Dendritic cell treated with granulocyte-macrophage colony-stimulating factor and Interleukin-4, amounts not matched to agents 40 ng/mL and 50 ng/mL, for 4 days (primary cell): ENCODE measurements around the gene VPS16.

Experiments used
- H3K27ac Mint-ChIP-seq: one replicate; pipeline ENCODE4 v1.8.0; 2022; ENCODE audit warnings: mild to moderate bottlenecking, mixed read lengths
- H3K27me3 Mint-ChIP-seq: one replicate; pipeline ENCODE4 v1.8.0; 2022; ENCODE audit warnings: mild to moderate bottlenecking, mixed read lengths
- H3K36me3 Mint-ChIP-seq: one replicate; pipeline ENCODE4 v1.8.0; 2022; ENCODE audit warnings: low read depth, mixed read lengths
- H3K4me1 Mint-ChIP-seq: one replicate; pipeline ENCODE4 v1.8.0; 2022; ENCODE audit warnings: low read depth, mixed read lengths
- H3K4me3 Mint-ChIP-seq: one replicate; pipeline ENCODE4 v1.8.0; 2022; ENCODE audit warnings: mild to moderate bottlenecking, moderate library complexity, mixed read lengths
- H3K9me3 Mint-ChIP-seq: one replicate; pipeline ENCODE4 v1.8.0; 2022; ENCODE audit warnings: mixed read lengths
- intact Hi-C: fragments of 100-400 bp; cut with micrococcal nuclease; formaldehyde crosslinking; loops from one replicate; pipeline ENCODE4 v1.15.0; 2022

The VPS16 gene

GRCh38 chr20:2874456-2874855 is 33.9 kb downstream of the VPS16 start:
- peaks cover 12% of the 10 kb centered on the region for H3K27me3 Mint-ChIP-seq

GRCh38 chr20:2875690-2876203 is 35.2 kb downstream of the VPS16 start:
- no peak overlapping the region for H3K27ac Mint-ChIP-seq
- peaks cover 66% of the 10 kb centered on the region for H3K4me1 Mint-ChIP-seq

More at GRCh38 chr20:2874456-2874855, 33.9 kb downstream of the VPS16 start:
- H3K36me3 Mint-ChIP-seq = peaks cover 32% of the 10 kb centered on the region
- H3K4me1 Mint-ChIP-seq = peaks cover 69% of the 10 kb centered on the region
- H3K27ac Mint-ChIP-seq = peak overlapping the region; percentile 92
- intact Hi-C loops = loop anchor here (5.0 kb wide), 1 partner anchor 113 kb away; no protein-coding TSS in a partner anchor
- peak overlapping the region; percentile 89 for H3K4me3 Mint-ChIP-seq
- H3K9me3 Mint-ChIP-seq = no peaks in the 10 kb centered on the region

GRCh38 chr20:2878515-2878914 is 38.0 kb downstream of the VPS16 start:
- Mint-ChIP-seq H3K4me1 (peaks cover 43% of the 10 kb centered on the region), H3K9me3 (no peaks in the 10 kb centered on the region), H3K27me3 (no peaks in the 10 kb centered on the region), H3K4me3 (no peak overlapping the region), H3K27ac (no peak overlapping the region), H3K36me3 (peaks cover 24% of the 10 kb centered on the region)
- intact Hi-C loops = no loop called here

More at GRCh38 chr20:2875690-2876203, 35.2 kb downstream of the VPS16 start:
- Mint-ChIP-seq H3K36me3 (peaks cover 32% of the 10 kb centered on the region), H3K9me3 (no peaks in the 10 kb centered on the region), H3K27me3 (peaks cover 12% of the 10 kb centered on the region), H3K4me3 (no peak overlapping the region)
- intact Hi-C loops = no loop called here

GRCh38 chr20:2879146-2879545 is 38.6 kb downstream of the VPS16 start:
- Mint-ChIP-seq H3K27ac (no peak overlapping the region), H3K4me1 (peaks cover 49% of the 10 kb centered on the region), H3K36me3 (peaks cover 18% of the 10 kb centered on the region), H3K27me3 (no peaks in the 10 kb centered on the region), H3K9me3 (no peaks in the 10 kb centered on the region), H3K4me3 (no peak overlapping the region)
- intact Hi-C loops = no loop called here

- Mint-ChIP-seq H3K36me3 (peaks cover 11% of the 10 kb centered on the region), H3K27ac (no peak overlapping the region), H3K4me1 (peaks cover 50% of the 10 kb centered on the region), H3K27me3 (no peaks in the 10 kb centered on the region), H3K4me3 (no peak overlapping the region), H3K9me3 (no peaks in the 10 kb centered on the region)
- intact Hi-C loops = no loop called here
Measured at GRCh38 chr20:2880650-2881049, 40.1 kb downstream of the VPS16 start.

GRCh38 chr20:2883726-2884637 is 43.4 kb downstream of the VPS16 start:
- Mint-ChIP-seq H3K9me3 (no peaks in the 10 kb centered on the region), H3K27ac (peak overlapping the region; percentile 85), H3K27me3 (no peaks in the 10 kb centered on the region), H3K4me3 (no peak overlapping the region), H3K4me1 (peaks cover 51% of the 10 kb centered on the region), H3K36me3 (no peaks in the 10 kb centered on the region)
- intact Hi-C loops = no loop called here

- H3K4me1 Mint-ChIP-seq = peaks cover 55% of the 10 kb centered on the region
- intact Hi-C loops = no loop called here
- no peak overlapping the region for H3K4me3 Mint-ChIP-seq
- H3K27me3 Mint-ChIP-seq = no peaks in the 10 kb centered on the region
- peak overlapping the region; percentile 38 for H3K27ac Mint-ChIP-seq
- no peaks in the 10 kb centered on the region for H3K9me3 Mint-ChIP-seq
- peaks cover 10% of the 10 kb centered on the region for H3K36me3 Mint-ChIP-seq
Measured at GRCh38 chr20:2887715-2888114, 47.2 kb downstream of the VPS16 start.

- no peaks in the 10 kb centered on the region for H3K27me3 Mint-ChIP-seq
- intact Hi-C loops = no loop called here
- H3K4me1 Mint-ChIP-seq = peaks cover 55% of the 10 kb centered on the region
- H3K9me3 Mint-ChIP-seq = no peaks in the 10 kb centered on the region
- H3K36me3 Mint-ChIP-seq = peaks cover 10% of the 10 kb centered on the region
- H3K4me3 Mint-ChIP-seq = no peak overlapping the region
- H3K27ac Mint-ChIP-seq = no peak overlapping the region
Measured at GRCh38 chr20:2888224-2888955, 47.8 kb downstream of the VPS16 start.

GRCh38 chr20:2889209-2889608 is 48.7 kb downstream of the VPS16 start:
- Mint-ChIP-seq H3K4me1 (peaks cover 47% of the 10 kb centered on the region), H3K4me3 (no peak overlapping the region), H3K36me3 (peaks cover 11% of the 10 kb centered on the region), H3K27ac (no peak overlapping the region), H3K9me3 (no peaks in the 10 kb centered on the region), H3K27me3 (no peaks in the 10 kb centered on the region)
- intact Hi-C loops = no loop called here

- H3K36me3 Mint-ChIP-seq = peaks cover 14% of the 10 kb centered on the region
- H3K27me3 Mint-ChIP-seq = no peaks in the 10 kb centered on the region
- intact Hi-C loops = no loop called here
- no peaks in the 10 kb centered on the region for H3K9me3 Mint-ChIP-seq
- H3K4me1 Mint-ChIP-seq = peaks cover 41% of the 10 kb centered on the region
- no peak overlapping the region for H3K4me3 Mint-ChIP-seq
- H3K27ac Mint-ChIP-seq = no peak overlapping the region
Measured at GRCh38 chr20:2889797-2890196, 49.3 kb downstream of the VPS16 start.

- intact Hi-C loops = no loop called here
- Mint-ChIP-seq H3K36me3 (peaks cover 14% of the 10 kb centered on the region), H3K9me3 (no peaks in the 10 kb centered on the region), H3K27me3 (no peaks in the 10 kb centered on the region), H3K4me1 (peaks cover 32% of the 10 kb centered on the region), H3K4me3 (no peak overlapping the region), H3K27ac (no peak overlapping the region)
Measured at GRCh38 chr20:2890742-2891141, 50.2 kb downstream of the VPS16 start.

GRCh38 chr20:2891343-2891742 is 50.8 kb downstream of the VPS16 start:
- Mint-ChIP-seq H3K27me3 (no peaks in the 10 kb centered on the region), H3K4me1 (peaks cover 30% of the 10 kb centered on the region), H3K27ac (no peak overlapping the region), H3K9me3 (no peaks in the 10 kb centered on the region), H3K4me3 (no peak overlapping the region), H3K36me3 (peaks cover 14% of the 10 kb centered on the region)
- intact Hi-C loops = no loop called here

GRCh38 chr20:2892376-2892775 is 51.8 kb downstream of the VPS16 start:
- Mint-ChIP-seq H3K36me3 (peaks cover 14% of the 10 kb centered on the region), H3K4me1 (peaks cover 26% of the 10 kb centered on the region), H3K9me3 (no peaks in the 10 kb centered on the region), H3K27me3 (no peaks in the 10 kb centered on the region), H3K4me3 (no peak overlapping the region), H3K27ac (no peak overlapping the region)
- intact Hi-C loops = no loop called here

GRCh38 chr20:2894221-2894620 is 53.7 kb downstream of the VPS16 start:
- peaks cover 14% of the 10 kb centered on the region for H3K36me3 Mint-ChIP-seq
- intact Hi-C loops = no loop called here
- H3K4me1 Mint-ChIP-seq = peaks cover 25% of the 10 kb centered on the region
- H3K4me3 Mint-ChIP-seq = no peak overlapping the region
- no peak overlapping the region for H3K27ac Mint-ChIP-seq
- no peaks in the 10 kb centered on the region for H3K9me3 Mint-ChIP-seq
- H3K27me3 Mint-ChIP-seq = no peaks in the 10 kb centered on the region
